ENCODE measurements around the gene IQSEC1. TPM values are rescaled to one million over a fixed set of nuclear protein-coding genes. Genes with fewer than 3 reads are reported as not detected.

The IQSEC1 gene
- total RNA-seq, 1 donor from 2014 or later, result 31.3 TPM

- Mint-ChIP-seq H3K4me3 (peak overlapping the region; percentile 15), H3K4me1 (peaks cover 66% of the 10 kb centered on the region)
Observed at GRCh38 chr3:13045904-13046568, 27.2 kb downstream of the IQSEC1 start.

GRCh38 chr3:13045241-13045903 is 27.9 kb downstream of the IQSEC1 start:
- Mint-ChIP-seq H3K27me3 (ENCODE audit: low read depth) (no peaks in the 10 kb centered on the region), H3K4me3 (peak overlapping the region; percentile 44), H3K36me3 (ENCODE audit: low read depth) (no peaks in the 10 kb centered on the region), H3K4me1 (peaks cover 68% of the 10 kb centered on the region), H3K9me3 (no peaks in the 10 kb centered on the region), H3K27ac (ENCODE audit: unreplicated experiment) (peak overlapping the region; percentile 96)
- no peak for DNase-seq (ENCODE audit: low read depth, low spot score)
- no peak for TF ChIP-seq CTCF (conservative IDR thresholded peaks at IDR 0.05)

More at GRCh38 chr3:13045904-13046568, 27.2 kb downstream of the IQSEC1 start:
- H3K9me3 Mint-ChIP-seq, result no peaks in the 10 kb centered on the region
- no peaks in the 10 kb centered on the region for H3K27me3 Mint-ChIP-seq (ENCODE audit: low read depth)
- no peak for DNase-seq (ENCODE audit: low read depth, low spot score)
- H3K36me3 Mint-ChIP-seq (ENCODE audit: low read depth), result no peaks in the 10 kb centered on the region
- peak overlapping the region; percentile 19 for H3K27ac Mint-ChIP-seq (ENCODE audit: unreplicated experiment)
- TF ChIP-seq CTCF (conservative IDR thresholded peaks at IDR 0.05), result no peak

- no peak for DNase-seq (ENCODE audit: low read depth, low spot score)
- H3K27ac Mint-ChIP-seq (ENCODE audit: unreplicated experiment), result peak overlapping the region; percentile 96
- no peak for TF ChIP-seq CTCF (conservative IDR thresholded peaks at IDR 0.05)
- H3K36me3 Mint-ChIP-seq (ENCODE audit: low read depth), result no peaks in the 10 kb centered on the region
- no peaks in the 10 kb centered on the region for H3K9me3 Mint-ChIP-seq
- peaks cover 72% of the 10 kb centered on the region for H3K4me1 Mint-ChIP-seq
- peak overlapping the region; percentile 44 for H3K4me3 Mint-ChIP-seq
- H3K27me3 Mint-ChIP-seq (ENCODE audit: low read depth), result no peaks in the 10 kb centered on the region
Observed at GRCh38 chr3:13044496-13045240, 28.6 kb downstream of the IQSEC1 start.

- Mint-ChIP-seq H3K27me3 (ENCODE audit: low read depth) (no peaks in the 10 kb centered on the region), H3K4me3 (peak overlapping the region; percentile 82), H3K9me3 (no peaks in the 10 kb centered on the region), H3K36me3 (ENCODE audit: low read depth) (no peaks in the 10 kb centered on the region), H3K27ac (ENCODE audit: unreplicated experiment) (peak overlapping the region; percentile 96), H3K4me1 (peaks cover 72% of the 10 kb centered on the region)
- TF ChIP-seq CTCF (conservative IDR thresholded peaks at IDR 0.05), result no peak
- no peak for DNase-seq (ENCODE audit: low read depth, low spot score)
Observed at GRCh38 chr3:13043656-13044055, 29.6 kb downstream of the IQSEC1 start.

GRCh38 chr3:13042715-13043271 is 30.4 kb downstream of the IQSEC1 start:
- DNase-seq (ENCODE audit: low read depth, low spot score), result peak; percentile 58

More at GRCh38 chr3:13042715-13043271, 30.4 kb downstream of the IQSEC1 start:
- no peak for TF ChIP-seq CTCF (conservative IDR thresholded peaks at IDR 0.05)
- no peaks in the 10 kb centered on the region for H3K9me3 Mint-ChIP-seq
- no peaks in the 10 kb centered on the region for H3K36me3 Mint-ChIP-seq (ENCODE audit: low read depth)
- peaks cover 72% of the 10 kb centered on the region for H3K4me1 Mint-ChIP-seq
- peak overlapping the region; percentile 82 for H3K4me3 Mint-ChIP-seq
- H3K27me3 Mint-ChIP-seq (ENCODE audit: low read depth), result no peaks in the 10 kb centered on the region
- peak overlapping the region; percentile 96 for H3K27ac Mint-ChIP-seq (ENCODE audit: unreplicated experiment)
